Fibroblast of peridontal ligament (primary cell): Measurements from ENCODE around the gene STK38.
A peak's percentile ranks its signal among the peaks of the same experiment; 100 is the strongest.

Source experiments
- DNase-seq: peaks from one replicate; pipeline ENCODE4 v3.0.0-alpha.2; 2010; ENCODE audit errors: extremely low read depth

STK38 gene

GRCh38 chr6:36523451-36523850 is 23.8 kb downstream of the STK38 start:
- DNase-seq = no peak

- DNase-seq = no peak
Measured at GRCh38 chr6:36519352-36519751, 27.9 kb downstream of the STK38 start.

- DNase-seq = no peak
Measured at GRCh38 chr6:36517408-36517807, 29.9 kb downstream of the STK38 start.

GRCh38 chr6:36516988-36517387 is 30.3 kb downstream of the STK38 start:
- DNase-seq = no peak

GRCh38 chr6:36516559-36516958 is 30.7 kb downstream of the STK38 start:
- no peak for DNase-seq

GRCh38 chr6:36515844-36516243 is 31.4 kb downstream of the STK38 start:
- no peak for DNase-seq

GRCh38 chr6:36514554-36515456 is 32.5 kb downstream of the STK38 start:
- no peak for DNase-seq

- no peak for DNase-seq
Measured at GRCh38 chr6:36510365-36510764, 36.9 kb downstream of the STK38 start.

- no peak for DNase-seq
Measured at GRCh38 chr6:36508532-36508931, 38.7 kb downstream of the STK38 start.

GRCh38 chr6:36506611-36507010 is 40.7 kb downstream of the STK38 start:
- no peak for DNase-seq

GRCh38 chr6:36505744-36506534 is 41.3 kb downstream of the STK38 start:
- DNase-seq = no peak

- DNase-seq = peak; percentile 33
Measured at GRCh38 chr6:36504982-36505381, 42.3 kb downstream of the STK38 start.

- DNase-seq = no peak
Measured at GRCh38 chr6:36504181-36504580, 43.1 kb downstream of the STK38 start.

GRCh38 chr6:36501686-36502085 is 45.6 kb downstream of the STK38 start:
- no peak for DNase-seq

- DNase-seq = no peak
Measured at GRCh38 chr6:36499918-36500317, 47.4 kb downstream of the STK38 start.

GRCh38 chr6:36495086-36495485 is 52.2 kb downstream of the STK38 start:
- DNase-seq = no peak

- DNase-seq = peak; percentile 23
Measured at GRCh38 chr6:36493859-36494258, 53.4 kb downstream of the STK38 start.

GRCh38 chr6:36493319-36493718 is 54.0 kb downstream of the STK38 start:
- DNase-seq = no peak

GRCh38 chr6:36492621-36493020 is 54.7 kb downstream of the STK38 start:
- DNase-seq = no peak

- no peak for DNase-seq
Measured at GRCh38 chr6:36492092-36492491, 55.2 kb downstream of the STK38 start.

GRCh38 chr6:36491378-36491965 is 55.8 kb downstream of the STK38 start:
- DNase-seq = no peak

GRCh38 chr6:36489426-36489825 is 57.9 kb downstream of the STK38 start:
- DNase-seq = peak; percentile 30

GRCh38 chr6:36488221-36488620 is 59.1 kb downstream of the STK38 start:
- no peak for DNase-seq
